Heart right ventricle (tissue), 16 donors: ENCODE measurements around the gene SPATS2. TPM values are rescaled to one million over a fixed set of nuclear protein-coding genes. Genes with fewer than 3 reads are reported as not detected.

Source experiments
- ATAC-seq, 8 donors: fragments of 200-7000 bp; cut with Tn5 transposase; one replicate each; pipeline ENCODE4 v1.9.1; 2020; ENCODE audit warnings: mild to moderate bottlenecking in 8 of 8, moderate library complexity in 8 of 8, moderate number of reproducible peaks in 1 of 8
- DNase-seq, 2 donors: peaks; one replicate each; pipeline ENCODE4 v3.0.0-alpha.2; 2020
- H3K27ac ChIP-seq, 10 donors: fragments of 200-600 bp; sonication (generic) in 2 of 10; one replicate each; pipeline versions ENCODE4 v1.5.0 to v1.8.0; 2020 to 2022; ENCODE audit warnings: mild to moderate bottlenecking in 3 of 10
- H3K27me3 ChIP-seq, 7 donors: fragments of 200-600 bp; one replicate each; pipeline ENCODE4 v1.8.0; 2021 to 2022; ENCODE audit warnings: mild to moderate bottlenecking in 2 of 7
- H3K36me3 ChIP-seq, 9 donors: fragments of 200-600 bp; sonication (generic) in 1 of 9; one replicate each; pipeline versions ENCODE4 v1.5.0 to v1.8.0; 2020 to 2022; ENCODE audit warnings: mild to moderate bottlenecking in 2 of 9
- H3K4me1 ChIP-seq, 9 donors: fragments of 200-600 bp; sonication (generic) in 1 of 9; one replicate each; pipeline versions ENCODE4 v1.5.0 to v1.8.0; 2020 to 2022; ENCODE audit warnings: mild to moderate bottlenecking in 4 of 9
- H3K4me3 ChIP-seq, 10 donors: fragments of 200-600 bp; sonication (generic) in 2 of 10; one replicate each; pipeline versions ENCODE4 v1.5.0 to v1.8.0; 2020 to 2022; ENCODE audit warnings: mild to moderate bottlenecking in 7 of 10, moderate library complexity in 2 of 10
- H3K9me3 ChIP-seq, 11 donors: fragments of 200-600 bp in 10 of 11; sonication (generic) in 2 of 11; one replicate each; pipeline versions ENCODE4 v1.5.0 to v1.8.0; 2013 to 2022; ENCODE audit warnings: mild to moderate bottlenecking in 2 of 11, control low read depth in 1 of 11, moderate library complexity in 1 of 11
- CTCF ChIP-seq, 9 donors: fragments of 200-600 bp; sonication (generic) in 2 of 9; IDR thresholded peaks; one replicate each; pipeline versions ENCODE4 v1.5.0 to v1.8.0; 2021 to 2022; ENCODE audit warnings: antibody characterized with exemption in 9 of 9, mild to moderate bottlenecking in 5 of 9, moderate library complexity in 1 of 9
- WGBS, 2 donors: extraction: QIAGEN DNeasy Blood & Tissue Kit; methylation state at CpG; one replicate each; pipeline ENCODE4 v1.1.7; 2013; ENCODE audit warnings: inconsistent platforms in 1 of 2; 5-methylcytosine and 5-hydroxymethylcytosine counted together
- intact Hi-C, 10 donors: fragments of 100-400 bp; cut with DNase I; formaldehyde crosslinking; loops; one replicate each; pipeline versions ENCODE4 v1.11.1 to v1.14.2; 2022
- polyA plus RNA-seq, 2 donors: library from polyadenylated mRNA; stranded (reverse); fragments of 200-250 nt; gene quantifications; one replicate each; pipeline ENCODE4 v1.2.3, GENCODE V29; 2013
- total RNA-seq, 10 donors: library from RNA; stranded (reverse); fragmentation: NEBNext Ultra II Directional in 3 of 10; extraction: Animal tissue kit (Norgen Biotek cat#: 25700) in 3 of 10; gene quantifications; one replicate each; pipeline versions ENCODE4 v1.2.1 to v1.2.4, GENCODE V29; 2021 to 2023
- donor health status: Arrhythmogenic right ventricular cardiomyopathy.
- donor health status: ischemic (EF 13 %, LVEDD 7.1; RV severe dilation, severe dysfunction).
- donor health status: healthy with polysubstance abuse.
- donor health status: DM: no; HTN: yes; CAD: no.
- donor health status: DM: no; HTN: no; CAD: no.
- donor health status: ischemic (EF 25% LVEDD 6.9; RV normal size, moderate dysfunction).
- donor health status: ischemic (EF 25% LVEDD 5.7; RV mildly dilated, moderate dysfunction).
- donor health status: healthy.
- donor health status: DM: yes; HTN: yes; CAD: no.
- donor health status: Ischemic cardiomyopathy.
- donor health status: ischemic (EF 35%, LVEDD 5.7; RV mildly dilated, moderate dysfunction).
- donor health status: nonischemic (EF 11% LVEDD 7.7; RV severe dilation, severe dysfunction).
- donor health status: DM: yes; HTN: yes; CAD: no.
- donor health status: PGD.
- donor health status: ischemic (EF 29% LVEDD 5.4; RV normal size, mild dysfunction).
- donor health status: nonischemic (EF 23%, LVEDD 6.1; RV moderate dilation, normal function).

SPATS2 gene
- total and polyA plus RNA-seq, 12 donors = 3.5 to 11.5 (median 5.1) TPM

DNA sequence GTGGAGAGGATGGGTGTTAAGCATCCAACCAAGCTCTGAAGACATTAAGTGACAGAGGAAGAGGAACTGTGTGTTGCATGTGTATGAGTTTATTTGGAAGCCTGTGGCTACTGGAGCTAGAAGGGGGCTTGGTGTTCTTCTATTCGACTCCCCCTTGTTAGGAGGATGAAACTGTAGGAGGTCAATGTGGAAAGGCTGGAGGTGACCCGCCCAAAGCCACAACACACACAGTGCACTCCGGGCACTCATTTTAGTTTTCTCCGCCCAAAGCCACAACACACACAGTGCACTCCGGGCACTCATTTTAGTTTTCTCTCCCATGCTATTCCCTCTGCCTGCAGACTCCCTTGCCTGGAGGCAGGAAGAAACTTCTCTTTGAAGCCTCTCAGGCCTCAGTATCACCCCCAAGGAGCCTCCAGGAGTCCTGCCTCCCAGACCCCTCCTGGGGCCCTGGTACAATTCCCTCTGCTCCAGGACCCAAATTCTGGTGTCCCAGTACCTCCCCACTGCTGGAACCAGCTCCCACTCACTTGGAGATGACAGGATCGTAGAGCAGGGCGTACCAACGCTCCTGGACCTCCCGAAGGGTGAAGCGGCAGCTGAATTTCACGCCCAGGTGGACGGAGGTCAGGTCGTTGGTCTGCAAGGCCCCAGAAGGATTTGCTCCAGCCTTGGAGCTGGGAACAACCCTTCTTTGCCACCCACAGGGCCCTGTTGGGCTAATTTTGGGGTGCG is 196.9 kb downstream of the SPATS2 start:
- Histone ChIP-seq H3K4me3 (peak overlapping the region in 5 of 10 donors; percentile 5 to 13 (median 11)), H3K9me3 (no peaks in the 10 kb centered on the region), H3K27me3 (no peaks in the 10 kb centered on the region), H3K4me1 (peaks cover 15 to 46% (median 31%) of the 10 kb centered on the region in 9 donors), H3K27ac (peak overlapping the region; percentile 57 to 98 (median 94)), H3K36me3 (peaks cover 4 to 69% (median 56%) of the 10 kb centered on the region in 9 donors)
- 91% methylated on average over 14 of the region's 14 CpGs for WGBS, 2 donors
- no peak for TF ChIP-seq CTCF (IDR thresholded peaks at IDR 0.05)
- DNase-seq (no peak), ATAC-seq (no peak)
- intact Hi-C loops = no loop called here

DNA sequence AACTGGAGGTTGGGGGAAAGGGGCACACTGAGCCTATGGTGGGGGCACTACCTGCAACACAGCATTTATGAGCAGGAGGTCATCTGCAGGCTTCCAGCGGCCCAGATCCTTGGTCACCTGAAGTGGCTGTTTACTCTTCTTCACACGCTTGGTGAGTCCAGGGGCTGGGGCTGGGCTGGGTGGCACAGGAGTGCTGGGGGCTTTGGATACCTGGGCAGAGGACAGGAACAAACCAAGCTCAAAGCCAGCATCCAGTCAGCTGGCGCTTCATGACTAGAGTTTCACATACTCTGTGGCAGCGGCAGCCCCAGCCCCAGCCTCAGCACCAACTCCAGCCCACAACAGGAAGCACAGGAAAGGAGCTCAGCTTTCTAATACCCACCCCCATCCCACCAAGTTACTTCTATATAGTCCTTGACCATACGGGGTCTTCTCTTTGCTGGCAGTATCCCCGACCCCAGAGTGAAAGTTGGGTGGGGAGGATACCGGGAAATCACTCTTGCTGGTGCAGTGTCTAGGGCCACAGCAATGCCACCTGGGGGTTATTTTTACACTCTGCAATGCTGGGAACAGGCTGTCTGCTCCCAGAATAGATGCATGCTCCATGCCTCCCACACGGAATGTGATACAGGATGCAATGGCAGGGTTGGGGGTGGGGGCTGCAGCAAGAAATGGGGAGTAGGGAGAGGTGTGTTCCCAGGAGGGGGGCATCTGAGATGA is 197.6 kb downstream of the SPATS2 start:
- Histone ChIP-seq H3K4me1 (peaks cover 15 to 53% (median 38%) of the 10 kb centered on the region in 9 donors), H3K36me3 (peaks cover 0 to 62% (median 48%) of the 10 kb centered on the region in 9 donors), H3K9me3 (no peaks in the 10 kb centered on the region), H3K4me3 (peak overlapping the region in 6 of 10 donors; percentile 5 to 28 (median 10)), H3K27me3 (no peaks in the 10 kb centered on the region), H3K27ac (peak overlapping the region; percentile 76 to 98 (median 94))
- 48 to 68% methylated on average over 8 of the region's 8 CpGs for WGBS, 2 donors
- ATAC-seq (peak; percentile 20 to 83 (median 74)), DNase-seq (peak in 1 of 2 donors; percentile 52)
- intact Hi-C loops = loop anchor here in 1 of 10 donors (5.0 kb wide), 1 partner anchor 503 kb away; the partner anchor contains the start of gene KMT2D
- TF ChIP-seq CTCF (IDR thresholded peaks at IDR 0.05) = peak in 3 of 9 donors; percentile 28 to 30 (median 29)

GRCh38 chr12:49565406-49566265 is 198.4 kb downstream of the SPATS2 start:
- H3K4me1 ChIP-seq = peaks cover 15 to 61% (median 45%) of the 10 kb centered on the region in 9 donors
- no peak for DNase-seq
- peak in 2 of 8 donors; percentile 1 to 11 for ATAC-seq
- TF ChIP-seq CTCF (IDR thresholded peaks at IDR 0.05) = no peak
- intact Hi-C loops = loop anchor here in 1 of 10 donors (5.0 kb wide), 1 partner anchor 503 kb away; the partner anchor contains the start of gene KMT2D
- 87% methylated on average over 12 of the region's 12 CpGs for WGBS, 2 donors
- H3K9me3 ChIP-seq = no peaks in the 10 kb centered on the region
- no peak overlapping the region for H3K4me3 ChIP-seq
- no peaks in the 10 kb centered on the region for H3K27me3 ChIP-seq
- peak overlapping the region; percentile 76 to 98 (median 94) for H3K27ac ChIP-seq
- H3K36me3 ChIP-seq = peaks cover 0 to 57% (median 41%) of the 10 kb centered on the region in 9 donors
